ENCODE measurements around the gene CDK5. TPM values are rescaled to one million over a fixed set of nuclear protein-coding genes. Genes with fewer than 3 reads are reported as not detected.
A peak's percentile ranks its signal among the peaks of the same experiment; 100 is the strongest.

Gene CDK5
- total RNA-seq, 2 donors from 2014 or later: 22.2 to 25.2 TPM

DNA sequence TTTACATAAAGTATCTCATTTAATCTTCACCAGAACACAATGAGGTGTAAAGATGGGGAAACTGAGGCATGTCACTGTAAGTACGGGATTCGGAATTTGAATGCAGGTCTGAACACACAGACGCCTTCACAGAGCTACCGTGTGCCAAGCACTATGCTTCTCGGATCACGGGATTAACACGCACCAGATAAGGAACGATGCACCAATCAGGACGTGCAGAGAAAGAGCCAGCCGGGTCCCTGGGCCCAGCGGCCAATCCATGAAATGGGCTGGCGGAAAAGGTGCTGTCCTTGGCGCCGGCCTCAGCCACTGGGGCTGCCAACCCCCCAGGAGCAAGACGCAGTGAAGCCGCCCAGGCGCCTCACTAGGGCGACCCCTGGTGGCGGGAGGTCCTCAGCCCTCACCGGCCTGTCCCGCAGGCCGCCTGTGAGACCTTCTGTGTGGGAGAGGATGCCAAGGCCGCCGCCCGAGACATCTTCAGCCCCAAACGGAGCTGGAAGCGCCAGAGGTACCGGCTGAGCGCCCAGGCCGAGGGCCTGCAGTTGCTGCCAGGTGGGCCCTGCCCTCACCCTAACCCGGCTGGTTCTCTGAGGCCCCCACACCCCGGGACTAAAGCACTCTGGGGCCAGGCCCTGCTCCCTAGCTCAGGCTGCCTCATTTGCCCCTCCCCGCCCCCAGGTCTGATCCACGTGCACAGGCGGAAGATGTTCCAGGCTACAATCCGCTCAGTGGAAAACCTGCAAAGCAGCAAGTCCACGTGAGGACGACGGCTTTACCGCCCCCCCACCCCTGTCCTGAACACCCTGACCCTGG lies 49.0 kb downstream of the CDK5 start:
- H3K36me3 ChIP-seq (ENCODE audit: control insufficient read depth, insufficient read depth, low read length): no peaks in the 10 kb centered on the region
- H3K9me3 ChIP-seq (ENCODE audit: control insufficient read depth, low read length): no peaks in the 10 kb centered on the region
- no peaks in the 10 kb centered on the region for H3K27me3 ChIP-seq (ENCODE audit: control insufficient read depth, insufficient read depth, low read length, poor library complexity, severe bottlenecking)
- Mint-ChIP-seq H3K27me3 (ENCODE audit: insufficient read depth) (peaks cover 26% of the 10 kb centered on the region), H3K4me3 (peak overlapping the region; percentile 12), H3K9me3 (no peaks in the 10 kb centered on the region), H3K36me3 (ENCODE audit: low read depth) (no peaks in the 10 kb centered on the region), H3K27ac (no peak overlapping the region), H3K4me1 (peaks cover 21% of the 10 kb centered on the region)
- no peak overlapping the region for H3K9ac ChIP-seq (ENCODE audit: extremely low read depth, low read length, poor library complexity, severe bottlenecking)
- DNase-seq: peak; percentile 97
- H3K4me3 ChIP-seq (ENCODE audit: low read length): no peak overlapping the region
- peaks cover 9% of the 10 kb centered on the region for H3K4me1 ChIP-seq (ENCODE audit: control insufficient read depth, insufficient read depth, low read length)
- H3K27ac ChIP-seq (ENCODE audit: low read depth, low read length): no peak overlapping the region
- WGBS, 2 experiments (ENCODE audit: insufficient coverage in 1 of 2, insufficient read length in 1 of 2): 74 to 84% methylated on average over 24 to 40 of the region's 40 CpGs
- TF ChIP-seq, protein P1, sequence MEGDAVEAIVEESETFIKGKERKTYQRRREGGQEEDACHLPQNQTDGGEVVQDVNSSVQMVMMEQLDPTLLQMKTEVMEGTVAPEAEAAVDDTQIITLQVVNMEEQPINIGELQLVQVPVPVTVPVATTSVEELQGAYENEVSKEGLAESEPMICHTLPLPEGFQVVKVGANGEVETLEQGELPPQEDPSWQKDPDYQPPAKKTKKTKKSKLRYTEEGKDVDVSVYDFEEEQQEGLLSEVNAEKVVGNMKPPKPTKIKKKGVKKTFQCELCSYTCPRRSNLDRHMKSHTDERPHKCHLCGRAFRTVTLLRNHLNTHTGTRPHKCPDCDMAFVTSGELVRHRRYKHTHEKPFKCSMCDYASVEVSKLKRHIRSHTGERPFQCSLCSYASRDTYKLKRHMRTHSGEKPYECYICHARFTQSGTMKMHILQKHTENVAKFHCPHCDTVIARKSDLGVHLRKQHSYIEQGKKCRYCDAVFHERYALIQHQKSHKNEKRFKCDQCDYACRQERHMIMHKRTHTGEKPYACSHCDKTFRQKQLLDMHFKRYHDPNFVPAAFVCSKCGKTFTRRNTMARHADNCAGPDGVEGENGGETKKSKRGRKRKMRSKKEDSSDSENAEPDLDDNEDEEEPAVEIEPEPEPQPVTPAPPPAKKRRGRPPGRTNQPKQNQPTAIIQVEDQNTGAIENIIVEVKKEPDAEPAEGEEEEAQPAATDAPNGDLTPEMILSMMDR (conservative IDR thresholded peaks at IDR 0.05): peak; percentile 97

DNA sequence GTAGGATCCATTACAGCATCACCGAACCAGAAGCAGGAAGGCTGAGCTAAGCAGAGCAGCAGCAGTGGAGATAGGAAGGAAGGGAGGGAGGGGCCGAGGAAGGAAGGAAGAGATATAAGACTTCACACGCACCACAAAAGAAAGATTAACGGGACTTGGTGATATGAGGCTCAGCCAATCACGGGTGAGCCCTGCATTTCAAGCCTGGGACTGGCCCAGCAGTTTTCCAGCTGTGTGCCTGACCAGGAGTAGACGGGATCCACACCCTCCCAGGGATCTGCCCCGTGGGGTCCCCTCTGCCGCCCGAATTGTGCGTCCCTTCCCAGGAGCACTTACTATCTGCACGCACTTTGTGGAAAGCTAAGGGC lies 49.6 kb downstream of the CDK5 start:
- Mint-ChIP-seq H3K4me3 (peak overlapping the region; percentile 12), H3K4me1 (peaks cover 21% of the 10 kb centered on the region), H3K36me3 (ENCODE audit: low read depth) (no peaks in the 10 kb centered on the region), H3K27ac (no peak overlapping the region), H3K9me3 (no peaks in the 10 kb centered on the region), H3K27me3 (ENCODE audit: insufficient read depth) (peaks cover 23% of the 10 kb centered on the region)
- Histone ChIP-seq H3K27me3 (ENCODE audit: control insufficient read depth, insufficient read depth, low read length, poor library complexity, severe bottlenecking) (no peaks in the 10 kb centered on the region), H3K27ac (ENCODE audit: low read depth, low read length) (no peak overlapping the region), H3K9ac (ENCODE audit: extremely low read depth, low read length, poor library complexity, severe bottlenecking) (no peak overlapping the region), H3K9me3 (ENCODE audit: control insufficient read depth, low read length) (no peaks in the 10 kb centered on the region), H3K4me3 (ENCODE audit: low read length) (no peak overlapping the region), H3K36me3 (ENCODE audit: control insufficient read depth, insufficient read depth, low read length) (no peaks in the 10 kb centered on the region), H3K4me1 (ENCODE audit: control insufficient read depth, insufficient read depth, low read length) (peaks cover 9% of the 10 kb centered on the region)
- DNase-seq: peak; percentile 81
- 54 to 70% methylated on average over 5 to 11 of the region's 11 CpGs for WGBS, 2 experiments (ENCODE audit: insufficient coverage in 1 of 2, insufficient read length in 1 of 2)
- TF ChIP-seq, protein P1 (conservative IDR thresholded peaks at IDR 0.05): no peak

- 67 to 81% methylated on average over 5 to 7 of the region's 7 CpGs for WGBS, 2 experiments (ENCODE audit: insufficient coverage in 1 of 2, insufficient read length in 1 of 2)
- no peak overlapping the region for H3K4me3 Mint-ChIP-seq
- H3K36me3 Mint-ChIP-seq (ENCODE audit: low read depth): no peaks in the 10 kb centered on the region
Measured at GRCh38 chr7:151007469-151007898, 50.2 kb downstream of the CDK5 start.

More at GRCh38 chr7:151007469-151007898, 50.2 kb downstream of the CDK5 start:
- Histone ChIP-seq H3K27me3 (ENCODE audit: control insufficient read depth, insufficient read depth, low read length, poor library complexity, severe bottlenecking) (no peaks in the 10 kb centered on the region), H3K4me1 (ENCODE audit: control insufficient read depth, insufficient read depth, low read length) (peaks cover 9% of the 10 kb centered on the region), H3K4me3 (ENCODE audit: low read length) (no peak overlapping the region), H3K27ac (ENCODE audit: low read depth, low read length) (no peak overlapping the region), H3K36me3 (ENCODE audit: control insufficient read depth, insufficient read depth, low read length) (no peaks in the 10 kb centered on the region), H3K9me3 (ENCODE audit: control insufficient read depth, low read length) (no peaks in the 10 kb centered on the region), H3K9ac (ENCODE audit: extremely low read depth, low read length, poor library complexity, severe bottlenecking) (no peak overlapping the region)
- Mint-ChIP-seq H3K27me3 (ENCODE audit: insufficient read depth) (peaks cover 16% of the 10 kb centered on the region), H3K27ac (no peak overlapping the region), H3K4me1 (peaks cover 18% of the 10 kb centered on the region), H3K9me3 (no peaks in the 10 kb centered on the region)
- TF ChIP-seq, protein P1 (conservative IDR thresholded peaks at IDR 0.05): no peak
- peak; percentile 71 for DNase-seq

All from endodermal cell (in vitro differentiated cells).